ENCODE results near the gene TNP1.

DNA sequence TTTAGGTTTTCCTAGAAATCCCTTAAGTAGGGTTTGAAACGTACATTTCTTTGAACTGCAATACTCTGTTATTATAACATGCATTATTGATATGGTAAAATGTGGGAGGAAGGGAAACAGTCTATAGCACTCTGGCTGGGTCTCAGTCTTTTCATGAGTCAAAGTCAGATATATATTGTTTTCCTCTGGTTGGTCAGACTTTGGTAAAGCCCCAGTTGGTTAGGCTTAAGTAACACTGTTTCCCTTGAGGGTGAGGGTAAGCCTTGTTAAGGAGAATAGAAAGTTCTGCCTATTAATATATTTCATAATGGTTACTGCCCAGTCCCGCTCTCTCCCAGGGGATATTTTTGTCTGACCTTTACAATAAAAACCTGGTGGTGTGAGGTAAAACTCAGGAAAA lies 44.7 kb upstream of the TNP1 start:
- TF ChIP-seq RCOR1 (IDR thresholded peaks at IDR 0.05; ENCODE audit: low read length) (no peak), USF2 (IDR thresholded peaks at IDR 0.05; ENCODE audit: borderline replicate concordance, low read depth, low read length) (no peak), REST (IDR thresholded peaks at IDR 0.05; ENCODE audit: low read depth, low read length) (no peak), YY1 (IDR thresholded peaks at IDR 0.05; ENCODE audit: low read depth) (no peak)
- TF ChIP-seq, protein P1, sequence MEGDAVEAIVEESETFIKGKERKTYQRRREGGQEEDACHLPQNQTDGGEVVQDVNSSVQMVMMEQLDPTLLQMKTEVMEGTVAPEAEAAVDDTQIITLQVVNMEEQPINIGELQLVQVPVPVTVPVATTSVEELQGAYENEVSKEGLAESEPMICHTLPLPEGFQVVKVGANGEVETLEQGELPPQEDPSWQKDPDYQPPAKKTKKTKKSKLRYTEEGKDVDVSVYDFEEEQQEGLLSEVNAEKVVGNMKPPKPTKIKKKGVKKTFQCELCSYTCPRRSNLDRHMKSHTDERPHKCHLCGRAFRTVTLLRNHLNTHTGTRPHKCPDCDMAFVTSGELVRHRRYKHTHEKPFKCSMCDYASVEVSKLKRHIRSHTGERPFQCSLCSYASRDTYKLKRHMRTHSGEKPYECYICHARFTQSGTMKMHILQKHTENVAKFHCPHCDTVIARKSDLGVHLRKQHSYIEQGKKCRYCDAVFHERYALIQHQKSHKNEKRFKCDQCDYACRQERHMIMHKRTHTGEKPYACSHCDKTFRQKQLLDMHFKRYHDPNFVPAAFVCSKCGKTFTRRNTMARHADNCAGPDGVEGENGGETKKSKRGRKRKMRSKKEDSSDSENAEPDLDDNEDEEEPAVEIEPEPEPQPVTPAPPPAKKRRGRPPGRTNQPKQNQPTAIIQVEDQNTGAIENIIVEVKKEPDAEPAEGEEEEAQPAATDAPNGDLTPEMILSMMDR (IDR thresholded peaks at IDR 0.05): no peak

Data from SK-N-SH (cell line).